Measurements from ENCODE around the gene BORCS6. TPM values are rescaled to one million over a fixed set of nuclear protein-coding genes. Genes with fewer than 3 reads are reported as not detected.

Gene BORCS6
- total RNA-seq, 6 experiments from 2014 or later = 4.4 to 6.0 (median 4.6) TPM

DNA sequence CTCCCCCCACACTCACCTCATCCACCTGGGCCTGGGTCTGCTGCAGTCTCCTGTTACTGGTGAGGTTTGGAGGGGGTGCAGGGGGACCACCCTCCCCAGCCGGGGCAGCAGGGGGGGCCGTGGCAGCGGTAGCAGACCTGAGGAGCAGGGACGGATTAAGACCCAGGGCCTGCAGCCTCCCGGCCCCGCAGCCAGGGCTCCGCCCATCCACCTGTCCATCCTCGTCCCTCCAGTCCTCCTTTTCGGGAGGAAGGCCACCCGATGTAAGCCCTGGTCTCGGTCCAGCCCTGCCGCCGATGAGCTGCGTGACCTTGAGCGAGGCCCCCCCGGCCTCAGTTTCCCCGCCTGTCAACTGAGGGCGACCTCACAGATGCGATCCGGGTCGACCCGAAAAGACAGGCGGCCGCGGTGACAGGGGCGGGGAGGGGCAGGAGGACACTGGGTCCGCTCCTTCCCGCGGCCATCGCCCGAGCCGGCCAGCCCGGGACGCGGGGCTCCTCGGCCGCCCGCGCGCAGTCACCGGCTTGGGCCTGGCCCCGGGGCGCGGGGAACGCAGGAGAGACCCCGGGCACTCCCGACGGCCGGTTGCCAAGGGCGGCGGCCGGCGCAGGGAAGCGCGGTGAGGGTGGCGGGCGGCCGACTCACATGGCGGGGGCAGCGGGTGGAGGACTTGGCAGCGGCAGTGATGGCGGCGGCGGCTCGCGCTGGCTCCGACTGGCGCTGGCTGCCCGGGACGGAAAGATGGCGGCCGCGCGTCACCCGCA, 27.6 kb downstream of the BORCS6 start, which contains the start of gene VAMP2:
Gene VAMP2, minus strand, starts transcription at position 716 of the 764 bp plus-strand sequence. Its CDS starts 69 bp downstream, at position 647.
- TF ChIP-seq, protein P1, sequence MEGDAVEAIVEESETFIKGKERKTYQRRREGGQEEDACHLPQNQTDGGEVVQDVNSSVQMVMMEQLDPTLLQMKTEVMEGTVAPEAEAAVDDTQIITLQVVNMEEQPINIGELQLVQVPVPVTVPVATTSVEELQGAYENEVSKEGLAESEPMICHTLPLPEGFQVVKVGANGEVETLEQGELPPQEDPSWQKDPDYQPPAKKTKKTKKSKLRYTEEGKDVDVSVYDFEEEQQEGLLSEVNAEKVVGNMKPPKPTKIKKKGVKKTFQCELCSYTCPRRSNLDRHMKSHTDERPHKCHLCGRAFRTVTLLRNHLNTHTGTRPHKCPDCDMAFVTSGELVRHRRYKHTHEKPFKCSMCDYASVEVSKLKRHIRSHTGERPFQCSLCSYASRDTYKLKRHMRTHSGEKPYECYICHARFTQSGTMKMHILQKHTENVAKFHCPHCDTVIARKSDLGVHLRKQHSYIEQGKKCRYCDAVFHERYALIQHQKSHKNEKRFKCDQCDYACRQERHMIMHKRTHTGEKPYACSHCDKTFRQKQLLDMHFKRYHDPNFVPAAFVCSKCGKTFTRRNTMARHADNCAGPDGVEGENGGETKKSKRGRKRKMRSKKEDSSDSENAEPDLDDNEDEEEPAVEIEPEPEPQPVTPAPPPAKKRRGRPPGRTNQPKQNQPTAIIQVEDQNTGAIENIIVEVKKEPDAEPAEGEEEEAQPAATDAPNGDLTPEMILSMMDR (IDR thresholded peaks at IDR 0.05) = peak; percentile 22; the same call in 1 of the 2 replicates
- H3K9me3 Mint-ChIP-seq = no peaks in the 10 kb centered on the region
- H3K36me3 Mint-ChIP-seq (ENCODE audit: low read depth) = peaks cover 9% of the 10 kb centered on the region
- H3K4me1 Mint-ChIP-seq (ENCODE audit: low read depth) = peaks cover 46% of the 10 kb centered on the region
- peak; percentile 68 for DNase-seq
- H3K27ac Mint-ChIP-seq = peak within 1 kb of the TSS; percentile 97
- H3K27me3 Mint-ChIP-seq (ENCODE audit: insufficient read depth) = peaks cover 4% of the 10 kb centered on the region
- H3K4me3 Mint-ChIP-seq = peak within 1 kb of the TSS; percentile 87

GRCh38 chr17:8161289-8162232, 28.4 kb downstream of the BORCS6 start:
- H3K27me3 Mint-ChIP-seq (ENCODE audit: insufficient read depth) = peaks cover 2% of the 10 kb centered on the region
- H3K36me3 Mint-ChIP-seq (ENCODE audit: low read depth) = peaks cover 9% of the 10 kb centered on the region

DNA sequence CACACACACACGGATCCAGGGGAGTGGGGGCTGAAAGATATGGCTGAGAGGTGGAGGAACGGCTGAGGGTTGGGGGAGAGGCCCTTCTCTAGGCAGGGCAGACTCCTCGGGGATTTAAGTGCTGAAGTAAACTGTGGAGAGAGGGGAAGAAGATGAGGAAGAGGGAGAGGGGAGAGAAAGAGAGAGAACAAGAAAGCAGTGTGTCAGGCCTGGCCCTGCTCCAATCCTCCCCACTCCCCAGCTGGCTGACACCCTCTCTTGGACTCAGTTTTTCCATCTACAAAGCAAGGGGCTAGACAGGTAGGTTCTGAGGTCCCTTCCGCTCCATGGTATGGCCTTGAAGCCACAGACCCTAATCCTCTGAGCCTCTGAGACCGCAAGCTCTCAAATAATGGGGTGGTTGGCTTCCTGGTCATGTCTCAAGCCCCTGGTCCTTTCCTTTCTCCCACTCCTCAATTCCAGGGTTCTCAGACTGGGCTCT, 29.2 kb downstream of the BORCS6 start:
- Mint-ChIP-seq H3K9me3 (no peaks in the 10 kb centered on the region), H3K27ac (peak overlapping the region; percentile 85; the same call in 1 of the 2 replicates), H3K4me1 (ENCODE audit: low read depth) (peaks cover 46% of the 10 kb centered on the region), H3K4me3 (peak overlapping the region; percentile 87), H3K27me3 (ENCODE audit: insufficient read depth) (peaks cover 2% of the 10 kb centered on the region), H3K36me3 (ENCODE audit: low read depth) (peaks cover 9% of the 10 kb centered on the region)
- TF ChIP-seq, protein P1 (IDR thresholded peaks at IDR 0.05) = no peak
- DNase-seq = no peak

More at GRCh38 chr17:8161289-8162232, 28.4 kb downstream of the BORCS6 start:
- no peak for DNase-seq
- TF ChIP-seq, protein P1 (IDR thresholded peaks at IDR 0.05) = no peak
- Mint-ChIP-seq H3K4me3 (peak overlapping the region; percentile 87), H3K9me3 (no peaks in the 10 kb centered on the region), H3K27ac (peak overlapping the region; percentile 85), H3K4me1 (ENCODE audit: low read depth) (peaks cover 46% of the 10 kb centered on the region)

- Mint-ChIP-seq H3K9me3 (no peaks in the 10 kb centered on the region), H3K36me3 (ENCODE audit: low read depth) (peaks cover 9% of the 10 kb centered on the region), H3K27ac (peak overlapping the region; percentile 43; the same call in 1 of the 2 replicates), H3K4me3 (no peak overlapping the region), H3K4me1 (ENCODE audit: low read depth) (peaks cover 46% of the 10 kb centered on the region), H3K27me3 (ENCODE audit: insufficient read depth) (peaks cover 2% of the 10 kb centered on the region)
- no peak for DNase-seq
- TF ChIP-seq, protein P1 (IDR thresholded peaks at IDR 0.05) = no peak
These were observed 29.8 kb downstream of the BORCS6 start for GRCh38 chr17:8160224-8160577.

DNA sequence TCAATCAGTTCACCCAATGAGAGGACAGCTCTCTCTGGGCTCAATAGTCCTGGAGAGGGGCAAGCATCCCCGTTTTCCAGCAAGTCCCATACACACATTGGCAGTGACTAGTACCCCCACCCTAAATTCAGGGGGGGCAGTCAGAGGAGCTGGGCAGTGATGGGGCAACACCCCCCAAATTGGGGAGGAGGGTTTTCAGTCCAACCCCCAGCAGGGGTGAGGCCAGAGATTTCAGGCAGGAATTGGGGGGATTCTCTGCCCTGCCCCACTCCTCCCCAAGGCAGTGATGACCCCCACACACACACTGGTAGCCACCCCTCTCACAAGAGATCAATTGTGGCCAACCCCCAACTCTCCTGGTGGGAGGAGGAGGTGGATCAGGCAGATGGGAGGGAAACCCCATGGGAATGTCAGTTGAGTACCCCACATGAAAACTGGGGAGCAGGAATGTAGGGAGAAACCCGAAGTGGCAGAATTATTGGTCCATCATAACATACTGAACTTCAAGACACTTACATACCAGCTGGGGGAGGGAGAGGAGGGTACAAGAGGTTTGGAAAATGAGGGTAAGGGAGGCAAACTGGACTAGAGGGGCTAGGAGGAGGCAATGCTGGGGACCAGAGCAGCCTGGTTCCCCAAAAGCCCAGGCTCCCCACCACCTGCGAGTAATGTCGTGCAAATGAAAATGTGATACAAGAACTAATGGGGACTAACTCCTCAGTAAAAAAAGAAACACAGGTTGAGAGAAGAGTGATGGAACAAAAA, 30.3 kb downstream of the BORCS6 start:
- no peak for DNase-seq
- Mint-ChIP-seq H3K27ac (peak overlapping the region; percentile 43; the same call in 1 of the 2 replicates), H3K4me1 (ENCODE audit: low read depth) (peaks cover 41% of the 10 kb centered on the region), H3K36me3 (ENCODE audit: low read depth) (peaks cover 9% of the 10 kb centered on the region), H3K4me3 (no peak overlapping the region), H3K9me3 (no peaks in the 10 kb centered on the region), H3K27me3 (ENCODE audit: insufficient read depth) (peaks cover 2% of the 10 kb centered on the region)
- TF ChIP-seq, protein P1 (IDR thresholded peaks at IDR 0.05) = no peak
